ENCODE data around the gene NVL. TPM values are rescaled to one million over a fixed set of nuclear protein-coding genes. Genes with fewer than 3 reads are reported as not detected.

Gene NVL
- total RNA-seq, 2 donors from 2014 or later: 42.4 TPM

DNA sequence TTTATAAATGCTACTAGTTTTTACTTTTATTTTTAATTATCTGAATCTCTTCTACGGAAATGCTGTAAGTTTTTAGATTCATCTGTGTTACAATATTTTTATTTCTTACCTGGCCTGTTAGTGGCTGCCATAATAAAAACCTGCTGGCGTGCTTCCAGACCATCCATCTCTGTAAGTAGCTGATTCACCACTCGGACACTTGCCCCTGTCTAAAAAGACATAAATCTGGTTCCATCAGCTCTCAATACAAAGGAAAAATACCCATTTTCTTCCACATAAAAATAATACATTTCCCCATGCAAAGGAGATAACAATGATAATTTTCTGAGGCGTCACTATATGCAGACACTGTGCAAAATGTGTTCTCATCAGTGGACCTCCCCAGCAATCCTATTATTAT is 62.0 kb downstream of the NVL start:
- H3K27ac Mint-ChIP-seq: no peak overlapping the region

DNA sequence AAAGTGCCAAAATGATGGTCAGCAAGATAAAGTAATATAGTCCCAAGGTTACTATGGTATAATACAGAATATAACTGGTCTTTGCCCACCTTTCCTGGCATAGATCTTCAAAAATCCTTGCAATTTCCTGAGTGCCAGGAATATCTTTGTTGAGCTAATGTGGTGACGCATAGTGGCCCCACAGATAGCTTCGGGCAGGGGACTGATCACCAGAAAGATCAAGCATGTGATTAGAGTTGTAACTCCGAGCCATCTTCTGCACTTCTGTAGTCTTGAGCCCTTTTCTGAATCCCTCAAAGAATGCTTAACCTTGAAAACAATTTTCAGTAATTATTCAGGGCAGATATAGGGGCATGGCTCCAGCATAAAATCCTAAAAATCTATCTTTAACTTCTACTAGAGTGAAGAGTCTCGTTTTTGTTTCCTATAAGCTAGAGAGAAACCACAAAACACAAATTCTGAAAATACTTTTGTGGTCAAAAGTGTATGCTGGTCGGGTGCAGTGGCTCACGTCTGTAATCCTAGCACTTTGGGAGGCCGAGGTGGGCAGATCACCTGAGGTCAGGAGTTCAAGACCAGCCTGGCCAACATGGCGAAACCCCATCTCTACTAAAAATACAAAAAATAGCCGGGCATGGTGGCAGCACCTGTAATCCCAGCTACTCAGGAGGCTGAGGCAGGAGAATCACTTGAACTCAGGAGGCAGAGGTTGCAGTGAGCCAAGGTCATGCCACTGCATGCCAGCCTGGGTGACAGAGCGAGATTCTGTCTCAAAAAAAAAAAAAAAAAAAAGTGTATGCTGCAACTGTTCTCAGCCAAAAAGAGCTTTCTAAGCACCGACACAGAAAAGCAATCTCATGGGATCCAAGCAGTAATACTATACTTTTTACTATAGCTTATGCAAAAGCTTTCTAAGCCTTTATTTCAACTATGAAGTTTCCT is 62.8 kb downstream of the NVL start:
- H3K4me3 Mint-ChIP-seq: no peak overlapping the region
- Histone ChIP-seq H3K9me3 (ENCODE audit: control insufficient read depth, low read length) (no peaks in the 10 kb centered on the region), H3K36me3 (ENCODE audit: control insufficient read depth, insufficient read depth, low read length) (peaks cover 46% of the 10 kb centered on the region), H3K27ac (ENCODE audit: low read depth, low read length) (no peak overlapping the region), H3K9ac (ENCODE audit: extremely low read depth, low read length, poor library complexity, severe bottlenecking) (no peak overlapping the region), H3K4me1 (ENCODE audit: control insufficient read depth, insufficient read depth, low read length) (no peaks in the 10 kb centered on the region), H3K27me3 (ENCODE audit: control insufficient read depth, insufficient read depth, low read length, poor library complexity, severe bottlenecking) (no peaks in the 10 kb centered on the region), H3K4me3 (ENCODE audit: low read length) (no peak overlapping the region)
- TF ChIP-seq, protein P1, sequence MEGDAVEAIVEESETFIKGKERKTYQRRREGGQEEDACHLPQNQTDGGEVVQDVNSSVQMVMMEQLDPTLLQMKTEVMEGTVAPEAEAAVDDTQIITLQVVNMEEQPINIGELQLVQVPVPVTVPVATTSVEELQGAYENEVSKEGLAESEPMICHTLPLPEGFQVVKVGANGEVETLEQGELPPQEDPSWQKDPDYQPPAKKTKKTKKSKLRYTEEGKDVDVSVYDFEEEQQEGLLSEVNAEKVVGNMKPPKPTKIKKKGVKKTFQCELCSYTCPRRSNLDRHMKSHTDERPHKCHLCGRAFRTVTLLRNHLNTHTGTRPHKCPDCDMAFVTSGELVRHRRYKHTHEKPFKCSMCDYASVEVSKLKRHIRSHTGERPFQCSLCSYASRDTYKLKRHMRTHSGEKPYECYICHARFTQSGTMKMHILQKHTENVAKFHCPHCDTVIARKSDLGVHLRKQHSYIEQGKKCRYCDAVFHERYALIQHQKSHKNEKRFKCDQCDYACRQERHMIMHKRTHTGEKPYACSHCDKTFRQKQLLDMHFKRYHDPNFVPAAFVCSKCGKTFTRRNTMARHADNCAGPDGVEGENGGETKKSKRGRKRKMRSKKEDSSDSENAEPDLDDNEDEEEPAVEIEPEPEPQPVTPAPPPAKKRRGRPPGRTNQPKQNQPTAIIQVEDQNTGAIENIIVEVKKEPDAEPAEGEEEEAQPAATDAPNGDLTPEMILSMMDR (conservative IDR thresholded peaks at IDR 0.05): no peak
- H3K9me3 Mint-ChIP-seq: no peaks in the 10 kb centered on the region
- H3K27ac Mint-ChIP-seq: no peak overlapping the region
- H3K27me3 Mint-ChIP-seq (ENCODE audit: insufficient read depth): no peaks in the 10 kb centered on the region
- H3K4me1 Mint-ChIP-seq: peaks cover 2% of the 10 kb centered on the region
- H3K36me3 Mint-ChIP-seq (ENCODE audit: low read depth): peaks cover 56% of the 10 kb centered on the region
- WGBS, 2 experiments (ENCODE audit: insufficient coverage in 1 of 2, insufficient read length in 1 of 2): 95 to 96% methylated on average over 8 to 11 of the region's 11 CpGs
- no peak for DNase-seq

More for the DNA sequence above, 62.0 kb downstream of the NVL start:
- TF ChIP-seq, protein P1 (conservative IDR thresholded peaks at IDR 0.05): no peak
- Mint-ChIP-seq H3K36me3 (ENCODE audit: low read depth) (peaks cover 53% of the 10 kb centered on the region), H3K27me3 (ENCODE audit: insufficient read depth) (no peaks in the 10 kb centered on the region), H3K4me3 (no peak overlapping the region), H3K4me1 (no peaks in the 10 kb centered on the region), H3K9me3 (no peaks in the 10 kb centered on the region)
- Histone ChIP-seq H3K27ac (ENCODE audit: low read depth, low read length) (no peak overlapping the region), H3K9me3 (ENCODE audit: control insufficient read depth, low read length) (no peaks in the 10 kb centered on the region), H3K27me3 (ENCODE audit: control insufficient read depth, insufficient read depth, low read length, poor library complexity, severe bottlenecking) (no peaks in the 10 kb centered on the region), H3K4me1 (ENCODE audit: control insufficient read depth, insufficient read depth, low read length) (no peaks in the 10 kb centered on the region), H3K9ac (ENCODE audit: extremely low read depth, low read length, poor library complexity, severe bottlenecking) (no peak overlapping the region), H3K36me3 (ENCODE audit: control insufficient read depth, insufficient read depth, low read length) (peaks cover 46% of the 10 kb centered on the region), H3K4me3 (ENCODE audit: low read length) (no peak overlapping the region)
- 93% methylated on average over 3 to 4 of the region's 4 CpGs for WGBS, 2 experiments (ENCODE audit: insufficient coverage in 1 of 2, insufficient read length in 1 of 2)
- DNase-seq: no peak

DNA sequence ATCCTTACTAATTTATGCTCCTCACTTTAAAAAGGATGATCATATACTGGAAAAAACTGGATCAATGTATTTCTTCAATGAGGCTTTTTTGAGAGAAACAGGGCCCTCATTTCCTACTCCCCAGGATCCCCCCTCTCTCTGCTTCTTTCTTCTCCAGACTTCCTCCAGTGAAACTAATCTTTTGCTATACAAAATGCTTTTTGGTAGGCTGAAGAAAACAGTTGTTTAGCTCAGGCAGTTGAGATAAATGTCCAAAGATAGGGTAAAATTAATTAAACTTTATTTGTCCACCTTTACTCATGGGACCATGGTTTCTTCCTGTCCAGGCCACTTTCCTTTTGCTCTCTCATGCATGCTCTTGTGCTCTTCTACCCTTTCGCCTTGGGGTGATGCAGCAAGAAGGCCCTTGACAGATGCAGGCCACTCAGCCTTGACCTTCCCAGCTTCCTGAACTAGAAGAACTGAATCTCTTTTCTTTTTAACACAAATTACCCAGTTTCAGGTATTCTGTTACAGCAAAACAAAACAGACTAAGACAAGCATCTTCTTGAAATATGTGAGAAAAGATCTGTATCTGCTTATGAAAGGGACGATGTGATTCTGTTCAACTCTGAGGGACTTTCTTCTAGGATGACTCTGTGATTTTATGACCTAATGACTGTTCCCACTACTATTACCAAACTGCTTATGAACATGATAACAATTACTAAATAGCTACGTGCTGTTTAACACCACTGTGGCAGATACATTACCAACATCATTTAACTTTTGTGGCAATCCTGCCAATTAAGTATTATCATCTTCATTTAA is 63.7 kb downstream of the NVL start:
- TF ChIP-seq, protein P1 (conservative IDR thresholded peaks at IDR 0.05): no peak
- Mint-ChIP-seq H3K9me3 (no peaks in the 10 kb centered on the region), H3K27me3 (ENCODE audit: insufficient read depth) (no peaks in the 10 kb centered on the region), H3K36me3 (ENCODE audit: low read depth) (peaks cover 58% of the 10 kb centered on the region), H3K4me1 (peaks cover 2% of the 10 kb centered on the region), H3K27ac (no peak overlapping the region), H3K4me3 (no peak overlapping the region)
- Histone ChIP-seq H3K9ac (ENCODE audit: extremely low read depth, low read length, poor library complexity, severe bottlenecking) (no peak overlapping the region), H3K27me3 (ENCODE audit: control insufficient read depth, insufficient read depth, low read length, poor library complexity, severe bottlenecking) (no peaks in the 10 kb centered on the region), H3K4me3 (ENCODE audit: low read length) (no peak overlapping the region), H3K4me1 (ENCODE audit: control insufficient read depth, insufficient read depth, low read length) (no peaks in the 10 kb centered on the region), H3K9me3 (ENCODE audit: control insufficient read depth, low read length) (peaks cover 2% of the 10 kb centered on the region), H3K27ac (ENCODE audit: low read depth, low read length) (no peak overlapping the region), H3K36me3 (ENCODE audit: control insufficient read depth, insufficient read depth, low read length) (peaks cover 47% of the 10 kb centered on the region)
- DNase-seq: no peak
- WGBS, 2 experiments (ENCODE audit: insufficient coverage in 1 of 2, insufficient read length in 1 of 2): 97 to 100% methylated on average over 2 to 3 of the region's 3 CpGs

All from endodermal cell (in vitro differentiated cells).